SU-DHL-6 (cell line): ENCODE data around the gene ADAMTS17.

ENCODE experiments used
- H2AFZ ChIP-seq: fragments of 200-600 bp; sonication (generic); 2 replicates; pipeline ENCODE4 v1.6.1; 2014; ENCODE audit warnings: low read depth, mild to moderate bottlenecking, moderate library complexity, mixed read lengths, antibody characterized with exemption, low read length; ENCODE audit not compliant: severe bottlenecking
- H3F3A ChIP-seq: fragments of 200-600 bp; shearing (Covaris generic); 2 replicates; pipeline ENCODE4 v1.6.0; 2016; ENCODE audit warnings: antibody characterized with exemption, mild to moderate bottlenecking; ENCODE audit not compliant: insufficient read depth
- H3K27ac ChIP-seq: fragments of 200-600 bp; sonication (generic); 2 replicates; pipeline ENCODE4 v1.5.1; 2016; ENCODE audit warnings: low read depth, mild to moderate bottlenecking, low read length, moderate library complexity, mixed read lengths
- H3K27me3 ChIP-seq: fragments of 200-600 bp; sonication (generic), shearing (Covaris generic); 2 replicates; pipeline ENCODE4 v1.6.0; 2014; ENCODE audit warnings: mild to moderate bottlenecking, low read length
- H3K36me3 ChIP-seq: fragments of 200-600 bp; sonication (generic); 2 replicates; pipeline ENCODE4 v1.6.1; 2014; ENCODE audit warnings: mild to moderate bottlenecking, low read length, mixed read lengths
- H3K4me2 ChIP-seq: fragments of 300-600, 200-600 bp; shearing (Covaris generic), sonication (generic); 2 replicates; pipeline ENCODE4 v1.6.0; 2014; ENCODE audit warnings: low read length, low read depth, mild to moderate bottlenecking; ENCODE audit not compliant: poor library complexity, severe bottlenecking
- H3K4me3 ChIP-seq: fragments of 200-600 bp; sonication (generic); 2 replicates; pipeline ENCODE4 v1.5.1; 2014; ENCODE audit warnings: antibody characterized with exemption, low read length, mild to moderate bottlenecking, mixed read lengths; ENCODE audit not compliant: insufficient read depth, poor library complexity, severe bottlenecking
- H3K79me2 ChIP-seq: fragments of 200-600 bp; sonication (generic); 2 replicates; pipeline ENCODE4 v1.6.1; 2014; ENCODE audit warnings: mild to moderate bottlenecking, low read length, moderate library complexity; ENCODE audit not compliant: insufficient read depth
- H3K9ac ChIP-seq: fragments of 200-600 bp; sonication (generic); 2 replicates; pipeline ENCODE4 v1.7.0; 2014; ENCODE audit warnings: mild to moderate bottlenecking, low read length
- H3K9me2 ChIP-seq: fragments of 200-600 bp; sonication (generic); replicated peaks from 2 replicates; pipeline ENCODE4 v1.6.1; 2014; ENCODE audit warnings: low read length; ENCODE audit not compliant: insufficient read depth
- H3K9me3 ChIP-seq: fragments of 200-600 bp; sonication (generic); 2 replicates; pipeline ENCODE4 v1.6.1; 2014; ENCODE audit warnings: low read length, mixed read lengths; ENCODE audit not compliant: insufficient read depth
- H4K20me1 ChIP-seq: fragments of 200-600 bp; sonication (generic); 2 replicates; pipeline ENCODE4 v1.6.1; 2014; ENCODE audit warnings: low read depth, mild to moderate bottlenecking, antibody characterized with exemption, low read length, moderate library complexity, mixed read lengths
- EZH2phosphoT487 ChIP-seq: fragments of 200-600 bp; sonication (generic), shearing (Covaris generic); conservative IDR thresholded peaks from 2 replicates; pipeline ENCODE4 v1.6.1; 2018; ENCODE audit warnings: mild to moderate bottlenecking, antibody characterized with exemption, low read length, moderate library complexity, mixed read lengths
- TF ChIP-seq, protein P1 (sequence below): fragments of 200-600 bp; sonication (generic); IDR thresholded peaks from one replicate; pipeline ENCODE4 v1.5.1; 2017; ENCODE audit warnings: antibody characterized with exemption, mild to moderate bottlenecking, low read length, moderate library complexity; ENCODE audit not compliant: insufficient read depth, poor library complexity, severe bottlenecking

Gene ADAMTS17

DNA sequence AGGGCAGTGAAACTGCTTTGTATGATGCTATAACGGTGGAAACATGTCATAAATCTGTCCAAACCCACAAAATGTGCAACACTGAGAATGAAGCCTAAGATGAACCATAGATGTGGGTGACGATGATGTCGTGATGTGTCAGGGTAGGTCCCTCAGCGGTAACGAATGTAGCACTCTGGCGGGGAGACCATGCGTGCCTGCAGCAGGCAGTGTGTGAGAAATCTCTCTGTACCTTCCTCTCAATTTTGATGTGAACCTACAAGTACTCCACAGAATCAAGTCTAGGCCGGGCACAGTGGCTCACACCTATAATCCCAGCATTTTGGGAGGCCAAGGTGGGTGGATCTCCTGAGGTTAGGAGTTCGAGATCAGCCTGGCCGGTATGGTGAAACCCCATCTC, 340.4 kb downstream of the ADAMTS17 start:
- H3K79me2 ChIP-seq = no peaks in the 10 kb centered on the region
- H3K27ac ChIP-seq = no peak overlapping the region
- no peak overlapping the region for H2AFZ ChIP-seq
- TF ChIP-seq, protein P1, sequence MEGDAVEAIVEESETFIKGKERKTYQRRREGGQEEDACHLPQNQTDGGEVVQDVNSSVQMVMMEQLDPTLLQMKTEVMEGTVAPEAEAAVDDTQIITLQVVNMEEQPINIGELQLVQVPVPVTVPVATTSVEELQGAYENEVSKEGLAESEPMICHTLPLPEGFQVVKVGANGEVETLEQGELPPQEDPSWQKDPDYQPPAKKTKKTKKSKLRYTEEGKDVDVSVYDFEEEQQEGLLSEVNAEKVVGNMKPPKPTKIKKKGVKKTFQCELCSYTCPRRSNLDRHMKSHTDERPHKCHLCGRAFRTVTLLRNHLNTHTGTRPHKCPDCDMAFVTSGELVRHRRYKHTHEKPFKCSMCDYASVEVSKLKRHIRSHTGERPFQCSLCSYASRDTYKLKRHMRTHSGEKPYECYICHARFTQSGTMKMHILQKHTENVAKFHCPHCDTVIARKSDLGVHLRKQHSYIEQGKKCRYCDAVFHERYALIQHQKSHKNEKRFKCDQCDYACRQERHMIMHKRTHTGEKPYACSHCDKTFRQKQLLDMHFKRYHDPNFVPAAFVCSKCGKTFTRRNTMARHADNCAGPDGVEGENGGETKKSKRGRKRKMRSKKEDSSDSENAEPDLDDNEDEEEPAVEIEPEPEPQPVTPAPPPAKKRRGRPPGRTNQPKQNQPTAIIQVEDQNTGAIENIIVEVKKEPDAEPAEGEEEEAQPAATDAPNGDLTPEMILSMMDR = no peak
- TF ChIP-seq EZH2phosphoT487 = no peak
- H3F3A ChIP-seq = no peaks in the 10 kb centered on the region
- H3K9me3 ChIP-seq = no peaks in the 10 kb centered on the region
- no peaks in the 10 kb centered on the region for H3K36me3 ChIP-seq
- H3K9ac ChIP-seq = no peak overlapping the region
- H4K20me1 ChIP-seq = no peaks in the 10 kb centered on the region
- no peaks in the 10 kb centered on the region for H3K27me3 ChIP-seq
- no peak overlapping the region for H3K4me2 ChIP-seq
- no peak overlapping the region for H3K4me3 ChIP-seq
- no peaks in the 10 kb centered on the region for H3K9me2 ChIP-seq

DNA sequence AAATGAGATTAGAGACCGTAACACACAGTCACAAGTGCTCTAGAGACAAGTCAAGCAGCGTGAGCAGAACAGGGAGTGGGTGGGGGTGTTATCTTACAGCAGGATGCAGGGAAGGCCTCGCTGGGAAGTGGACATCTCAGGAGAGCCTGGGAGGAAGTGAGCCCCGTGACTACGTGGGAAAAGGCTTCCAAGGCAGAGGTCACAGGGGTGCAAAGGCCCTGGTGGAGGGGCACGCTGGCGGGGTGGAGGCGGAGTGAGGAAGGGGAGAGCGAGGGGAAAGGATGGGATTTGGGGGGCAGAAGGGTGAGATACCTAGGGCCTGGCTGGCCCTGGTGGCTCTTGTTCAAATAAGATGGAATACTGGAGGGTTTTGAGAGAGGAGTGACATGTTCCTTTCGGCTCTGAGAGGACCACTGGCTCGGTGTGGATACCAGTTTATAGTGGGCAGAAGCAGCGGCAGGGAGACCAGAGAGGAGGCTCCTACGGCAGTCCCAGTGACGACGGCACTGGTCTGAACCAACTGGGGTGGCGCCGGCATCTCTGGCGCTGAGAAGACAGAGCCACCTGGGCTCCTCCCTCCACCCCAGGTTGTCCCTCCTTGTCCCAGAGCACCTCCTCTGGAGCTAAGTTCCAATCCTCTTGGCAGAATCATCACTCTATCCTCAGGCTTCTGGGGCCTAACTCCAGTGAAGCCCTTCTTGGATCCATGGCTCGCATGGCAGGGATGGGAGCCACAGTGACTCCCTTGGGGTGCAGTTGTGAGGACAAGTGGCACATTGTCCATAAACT, 342.3 kb downstream of the ADAMTS17 start:
- no peaks in the 10 kb centered on the region for H3K27me3 ChIP-seq
- H3K9me2 ChIP-seq = no peaks in the 10 kb centered on the region
- H3K79me2 ChIP-seq = no peaks in the 10 kb centered on the region
- H3K4me3 ChIP-seq = no peak overlapping the region
- H2AFZ ChIP-seq = no peak overlapping the region
- no peak for TF ChIP-seq EZH2phosphoT487
- TF ChIP-seq, protein P1 = no peak
- H3K27ac ChIP-seq = no peak overlapping the region
- H3K36me3 ChIP-seq = no peaks in the 10 kb centered on the region
- no peak overlapping the region for H3K9ac ChIP-seq
- H4K20me1 ChIP-seq = no peaks in the 10 kb centered on the region
- H3F3A ChIP-seq = no peaks in the 10 kb centered on the region
- H3K9me3 ChIP-seq = no peaks in the 10 kb centered on the region
- H3K4me2 ChIP-seq = no peak overlapping the region

DNA sequence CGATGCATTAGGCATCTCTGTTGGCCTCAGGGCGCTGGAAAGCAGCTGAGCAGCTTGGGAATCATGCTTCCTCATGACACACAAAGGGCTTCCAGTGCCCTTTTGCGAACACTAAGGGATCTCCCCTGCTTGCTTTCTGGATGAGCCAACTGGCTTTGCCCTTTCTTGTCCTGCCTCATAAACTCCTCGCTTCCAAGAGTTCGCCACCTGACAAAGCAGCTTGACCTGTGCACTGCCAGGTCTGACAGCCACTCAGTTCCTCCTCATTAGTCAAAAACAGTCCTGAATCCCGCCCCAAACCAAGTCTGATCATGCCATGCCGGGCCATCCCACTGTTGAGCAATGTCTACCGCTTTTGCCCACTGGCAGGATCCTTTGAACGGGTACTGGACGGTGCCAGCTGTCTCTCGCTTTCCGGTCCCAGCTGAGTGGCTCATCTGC, 343.1 kb downstream of the ADAMTS17 start:
- Histone ChIP-seq H3K9me2 (no peaks in the 10 kb centered on the region), H2AFZ (no peak overlapping the region), H3F3A (no peaks in the 10 kb centered on the region), H3K79me2 (no peaks in the 10 kb centered on the region), H3K27ac (no peak overlapping the region), H3K4me2 (no peak overlapping the region), H3K9me3 (no peaks in the 10 kb centered on the region), H3K27me3 (no peaks in the 10 kb centered on the region), H3K4me3 (no peak overlapping the region), H4K20me1 (no peaks in the 10 kb centered on the region), H3K9ac (no peak overlapping the region), H3K36me3 (no peaks in the 10 kb centered on the region)
- TF ChIP-seq, protein P1 = no peak
- TF ChIP-seq EZH2phosphoT487 = no peak
